Inflammatory macrophage treated with lipopolysaccharide for 1 hour (primary cell): ENCODE results near the gene EFNA5.

ENCODE experiments used
- DNase-seq, 2 donors: peaks; one replicate each; pipeline ENCODE4 v3.0.0-alpha.2; 2020 to 2022

Gene EFNA5

DNA sequence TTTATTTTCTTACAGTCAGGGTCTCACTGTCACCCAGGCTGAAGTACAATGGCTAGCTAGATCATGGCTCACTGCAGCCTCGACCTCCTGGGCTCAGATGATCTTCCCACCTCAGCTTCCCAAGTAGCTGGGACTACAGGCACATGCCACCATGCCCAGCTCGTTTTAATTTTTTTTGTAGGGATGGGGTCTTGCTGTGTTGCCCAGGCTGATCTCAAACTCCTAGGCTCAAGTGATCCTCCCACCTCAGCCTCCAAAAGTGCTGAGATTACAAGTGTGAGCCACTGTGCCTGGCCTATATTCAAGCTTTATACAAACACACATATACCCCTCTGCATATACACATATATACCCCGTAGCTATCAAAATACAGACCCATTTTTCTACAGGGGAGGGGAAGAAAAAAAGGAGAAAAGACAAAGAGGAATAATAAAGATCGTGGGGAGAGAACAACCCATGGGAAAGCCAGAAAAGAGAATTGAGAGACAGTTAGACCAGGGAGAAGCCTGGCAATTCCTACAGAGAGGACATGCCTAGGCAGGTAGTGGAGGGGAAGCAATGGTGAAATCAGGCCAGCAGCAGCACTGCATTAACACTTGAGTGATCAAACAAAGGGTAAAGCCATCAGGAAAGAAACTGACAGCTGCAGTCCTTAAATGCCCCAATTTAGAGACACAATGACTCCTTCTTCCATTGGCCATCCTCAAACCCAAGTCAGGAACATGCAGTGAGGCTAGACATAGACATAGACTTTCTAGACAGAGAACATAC lies 102.7 kb downstream of the EFNA5 start:
- DNase-seq: no peak

DNA sequence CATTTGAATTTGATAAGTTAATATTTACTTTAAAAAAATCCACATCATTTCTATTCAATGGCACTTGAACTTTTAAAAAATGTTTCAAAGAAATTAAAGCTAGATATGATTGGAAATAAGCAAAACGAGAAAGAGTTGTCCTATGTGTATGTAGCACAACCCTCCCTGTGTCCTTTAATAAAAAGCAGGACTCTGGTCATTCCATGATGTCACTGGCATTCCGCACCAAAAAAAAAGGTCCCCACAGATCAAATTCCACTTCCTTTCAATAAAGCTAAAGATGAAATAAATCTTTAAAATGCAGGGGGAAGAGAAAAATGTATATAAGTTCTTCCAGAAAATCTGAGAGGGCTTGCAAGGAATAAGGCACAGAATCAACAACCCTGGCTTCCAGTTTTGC lies 103.8 kb downstream of the EFNA5 start:
- no peak for DNase-seq

DNA sequence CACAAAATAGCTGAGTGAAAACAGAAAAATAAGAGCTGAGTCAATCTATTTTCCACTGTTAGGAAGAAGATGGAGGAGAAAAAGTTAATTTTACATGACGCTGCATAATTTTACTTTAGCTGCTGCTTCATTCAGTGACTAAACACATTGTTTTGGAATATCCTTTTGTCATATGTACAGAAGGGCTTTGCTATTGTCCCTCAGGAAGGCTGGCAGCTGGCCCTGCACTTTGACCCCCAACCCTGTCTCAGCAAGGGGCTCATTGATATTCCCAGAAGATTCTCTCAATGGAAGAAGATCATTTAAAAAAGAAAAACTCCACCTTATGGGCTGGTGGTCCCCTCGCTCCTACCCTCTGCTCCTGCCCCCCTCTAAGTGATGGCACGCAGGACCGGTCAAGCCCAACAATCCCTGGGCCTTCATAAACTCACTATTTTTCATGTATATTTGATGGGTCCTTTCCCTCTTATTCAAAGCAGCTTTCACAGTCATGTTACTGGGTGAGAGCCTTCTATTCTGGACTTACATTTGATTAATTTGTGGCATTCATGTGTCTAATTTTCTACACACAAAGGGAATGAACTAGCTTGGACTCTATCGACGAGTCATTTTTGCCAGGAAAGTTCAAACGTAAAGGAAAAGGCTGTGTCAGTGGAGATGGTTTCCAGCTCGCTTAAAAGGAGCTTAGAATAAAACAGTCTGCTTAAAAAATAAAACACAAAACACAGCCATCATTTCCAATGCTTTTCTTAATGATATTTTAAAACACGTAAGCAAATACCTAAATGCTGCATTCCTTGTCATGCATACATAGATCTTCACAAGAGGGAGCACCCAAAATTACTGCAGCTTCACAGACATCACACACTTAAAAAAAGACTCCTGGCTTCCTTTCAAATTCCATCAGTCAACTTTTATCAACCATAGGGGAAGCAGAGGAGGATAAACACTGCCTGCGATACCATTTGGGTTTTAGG lies 104.7 kb downstream of the EFNA5 start:
- DNase-seq: no peak

- DNase-seq: no peak
These were observed 105.8 kb downstream of the EFNA5 start for GRCh38 chr5:107564931-107565372.

DNA sequence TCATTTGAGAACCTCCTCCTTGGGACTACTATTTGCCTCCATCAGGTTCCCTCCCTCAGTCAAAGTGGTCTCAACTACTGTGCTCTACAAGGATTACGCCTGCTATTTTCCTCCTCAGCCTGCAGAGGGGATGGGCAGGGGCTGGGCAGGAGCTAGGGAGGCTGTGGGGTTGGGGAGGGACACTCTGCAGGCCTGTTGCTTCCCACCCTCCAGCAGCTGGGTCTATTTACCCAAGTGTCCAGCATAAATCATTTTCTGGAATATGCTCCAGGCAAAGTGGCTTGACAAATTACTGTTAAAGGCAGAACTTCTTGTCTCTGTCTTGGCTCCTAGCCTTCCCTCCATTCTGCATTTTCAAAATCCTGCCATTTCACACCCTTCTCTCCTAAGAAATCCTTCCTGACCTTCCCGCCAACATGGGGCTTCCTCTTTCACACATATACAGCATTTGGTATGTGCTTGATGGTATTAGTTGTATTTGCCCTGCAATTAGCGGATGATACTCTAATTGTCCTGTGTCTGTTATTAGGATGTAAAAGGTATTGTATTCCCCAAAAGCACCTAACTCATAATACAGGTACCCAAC lies 106.7 kb downstream of the EFNA5 start:
- no peak for DNase-seq

GRCh38 chr5:107560377-107560776 lies 110.4 kb downstream of the EFNA5 start:
- DNase-seq: no peak

- DNase-seq: no peak
These were observed 111.8 kb downstream of the EFNA5 start for GRCh38 chr5:107558823-107559375.

DNA sequence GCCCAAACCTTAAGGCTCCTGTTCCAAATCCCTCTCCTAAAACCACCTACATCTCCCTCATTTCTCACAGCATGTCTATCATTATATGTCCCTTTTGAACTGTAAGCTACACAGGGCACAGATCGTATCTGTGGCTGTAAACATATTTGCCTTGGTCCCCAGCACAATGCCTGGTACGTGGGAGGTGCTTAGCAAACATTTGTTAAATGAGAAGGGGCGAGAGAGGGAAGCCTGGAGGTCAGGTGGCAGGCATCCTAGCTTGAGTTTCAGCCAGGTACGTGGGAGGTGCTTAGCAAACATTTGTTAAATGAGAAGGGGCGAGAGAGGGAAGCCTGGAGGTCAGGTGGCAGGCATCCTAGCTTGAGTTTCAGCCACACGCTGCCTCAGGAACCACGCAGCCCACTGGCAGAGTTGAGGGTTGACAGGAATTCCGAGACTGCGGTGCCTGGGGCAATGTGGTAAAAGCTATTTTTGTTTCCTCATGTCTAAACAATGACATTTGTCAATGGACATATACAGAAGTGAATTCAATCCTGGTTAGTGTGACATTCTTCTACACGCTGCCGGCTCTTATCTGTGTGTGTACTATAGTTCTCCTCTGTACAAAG lies 113.6 kb downstream of the EFNA5 start:
- no peak for DNase-seq

DNA sequence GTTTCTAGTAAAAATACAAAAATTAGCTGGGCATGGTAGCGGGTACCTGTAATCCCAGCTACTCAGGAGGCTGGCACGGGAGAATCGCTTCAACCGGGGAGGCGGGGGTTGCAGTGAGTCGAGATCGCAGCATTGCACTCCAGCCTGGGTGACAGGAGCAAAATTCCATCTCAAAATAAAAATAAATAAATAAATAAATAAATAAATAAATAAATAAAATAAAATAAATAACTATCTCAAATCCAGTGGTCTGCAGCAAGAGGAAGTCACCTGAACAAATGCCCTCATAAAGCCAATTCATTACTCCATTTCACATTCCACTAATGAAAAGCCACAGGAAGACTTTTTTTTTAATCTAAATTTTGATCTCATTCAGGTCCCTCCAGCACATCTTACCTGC lies 114.2 kb downstream of the EFNA5 start:
- no peak for DNase-seq

GRCh38 chr5:107555425-107556090 lies 115.2 kb downstream of the EFNA5 start:
- no peak for DNase-seq

- DNase-seq: no peak
These were observed 115.8 kb downstream of the EFNA5 start for GRCh38 chr5:107554776-107555424.

DNA sequence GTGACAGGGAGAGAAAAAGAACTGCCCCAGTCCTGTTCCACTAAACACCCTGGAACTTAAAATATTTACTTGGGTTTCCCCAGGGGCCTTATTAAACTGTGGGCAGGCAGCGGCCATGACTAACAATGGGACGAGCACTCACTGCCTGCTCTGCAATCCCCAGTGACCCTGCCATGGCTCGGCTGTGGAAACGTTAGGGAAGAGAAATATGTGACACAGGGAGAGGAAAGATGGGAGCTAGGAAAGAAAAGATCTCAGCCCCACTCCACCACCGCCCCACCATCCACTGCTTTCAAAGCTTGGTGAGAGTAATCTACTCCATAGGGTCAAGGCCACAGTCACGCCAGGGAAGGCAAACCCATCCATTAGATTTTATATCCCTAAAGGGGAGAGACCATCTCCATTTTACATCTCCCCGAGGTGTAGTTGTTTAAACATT lies 117.6 kb downstream of the EFNA5 start:
- DNase-seq: no peak

GRCh38 chr5:107551088-107551487 lies 119.6 kb downstream of the EFNA5 start:
- DNase-seq: no peak

DNA sequence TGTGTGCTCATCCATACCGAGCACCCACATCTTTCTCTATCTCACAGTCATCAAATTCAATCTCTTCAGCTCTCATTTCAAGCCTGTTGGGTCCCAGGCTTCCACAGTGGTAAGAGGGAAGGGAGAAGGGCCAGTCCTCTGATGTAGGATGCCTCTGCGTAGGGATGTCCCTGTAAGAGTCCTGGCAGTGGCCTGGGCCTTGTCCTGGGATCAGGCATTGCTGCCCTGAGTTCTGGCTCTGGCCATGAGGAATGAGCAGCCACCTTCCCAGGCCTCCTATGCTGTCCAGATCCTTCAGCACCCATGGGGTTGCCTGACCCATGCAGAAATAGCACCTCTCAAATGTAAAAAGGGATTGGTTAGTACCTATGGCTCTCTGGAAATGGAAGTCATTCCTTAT lies 121.2 kb downstream of the EFNA5 start:
- no peak for DNase-seq

DNA sequence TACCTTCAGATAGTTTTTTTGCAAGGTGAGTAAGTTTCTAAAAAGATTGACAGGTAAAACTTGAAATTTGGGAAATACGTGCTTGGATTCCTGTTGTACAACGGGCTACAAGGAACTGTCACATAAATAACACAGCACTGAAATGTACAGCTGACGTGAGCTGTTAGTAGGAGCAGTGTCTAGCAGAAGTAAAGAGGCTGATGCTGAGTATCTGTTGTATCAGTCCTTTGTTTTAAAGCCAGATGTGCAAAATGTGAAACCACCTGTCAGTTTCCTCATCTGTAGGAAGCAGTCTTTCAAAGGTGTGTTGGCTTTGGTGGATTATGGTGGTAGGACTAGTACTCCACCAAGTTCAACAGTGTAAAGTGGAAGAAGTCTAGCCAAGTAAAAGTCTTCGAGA lies 122.3 kb downstream of the EFNA5 start:
- no peak for DNase-seq

DNA sequence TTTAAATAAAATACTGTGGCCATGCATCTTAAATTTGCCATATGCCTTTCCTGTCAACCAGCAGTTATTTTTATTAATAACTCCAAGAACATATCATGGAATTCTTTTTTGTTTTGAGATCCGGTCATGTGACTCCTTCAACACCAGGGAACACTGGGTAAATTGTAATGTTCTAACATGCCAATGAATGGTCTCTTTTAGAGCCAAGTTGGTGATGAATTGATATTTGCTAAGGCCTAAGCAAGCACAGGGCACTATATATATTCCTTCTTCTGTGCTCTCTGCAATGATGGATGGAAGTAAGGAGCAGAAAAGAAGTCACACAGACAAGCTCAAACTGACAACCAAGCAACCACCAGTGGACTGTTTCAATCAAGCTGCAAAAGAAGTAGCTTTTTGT lies 124.0 kb downstream of the EFNA5 start:
- no peak for DNase-seq

- no peak for DNase-seq
These were observed 125.3 kb downstream of the EFNA5 start for GRCh38 chr5:107545486-107545885.

DNA sequence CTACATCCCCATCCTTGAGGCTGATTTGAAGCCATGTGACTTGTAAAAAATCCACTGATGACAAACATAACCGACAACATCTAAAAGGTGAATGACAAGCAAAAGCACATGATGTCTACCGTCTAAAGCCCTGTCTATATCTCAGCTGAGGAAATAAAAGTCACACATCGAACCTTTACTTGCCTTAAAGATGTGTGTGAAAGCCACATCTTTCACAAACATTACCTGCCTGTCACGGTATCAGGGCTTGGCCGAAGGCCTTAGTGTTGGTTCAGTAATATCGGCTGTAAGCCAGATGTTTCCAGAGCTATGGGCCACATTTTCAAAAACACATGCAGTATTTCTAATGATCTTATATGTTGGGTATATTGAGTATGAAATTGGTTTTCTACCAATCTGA lies 125.8 kb downstream of the EFNA5 start:
- DNase-seq: no peak

DNA sequence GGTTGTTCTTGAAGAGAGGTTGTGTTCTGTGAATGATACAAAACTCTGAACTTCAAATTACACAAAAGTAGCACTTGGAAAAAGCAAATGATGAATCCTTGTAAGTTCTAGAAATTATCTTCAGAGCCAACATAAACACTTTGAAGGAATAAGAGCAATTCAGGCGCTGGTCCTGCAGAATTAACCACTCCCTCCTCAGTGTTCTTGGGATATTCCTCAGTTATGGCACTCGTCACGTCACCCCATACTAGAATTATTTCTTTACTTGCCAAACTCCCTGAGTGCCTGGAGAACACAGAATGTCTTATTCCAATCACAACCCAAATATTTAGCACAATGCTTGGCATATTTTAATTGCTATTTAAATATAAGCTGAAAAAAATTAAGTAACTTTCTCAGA lies 126.3 kb downstream of the EFNA5 start:
- DNase-seq: no peak

DNA sequence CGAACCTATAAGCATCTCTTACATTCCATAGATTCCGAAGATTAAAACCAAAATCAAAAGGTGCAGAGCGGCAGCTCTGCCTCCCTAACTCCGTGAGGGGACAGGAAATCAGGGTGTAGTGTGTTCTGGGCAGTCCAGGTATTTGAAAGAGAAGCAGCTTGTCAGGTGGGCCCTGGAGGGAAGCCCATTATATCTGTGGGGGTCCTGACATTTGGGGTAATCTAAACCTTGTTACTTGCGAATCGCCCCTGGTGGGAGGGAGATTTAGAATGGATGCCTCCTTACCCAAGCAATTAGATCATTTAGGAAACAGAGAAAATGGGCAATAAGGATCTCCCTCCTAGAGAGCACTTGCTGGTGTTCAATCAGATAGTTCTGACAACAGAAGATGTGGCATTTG lies 126.9 kb downstream of the EFNA5 start:
- no peak for DNase-seq

GRCh38 chr5:107542831-107543231 lies 127.9 kb downstream of the EFNA5 start:
- no peak for DNase-seq

- DNase-seq: no peak
These were observed 128.3 kb downstream of the EFNA5 start for GRCh38 chr5:107542428-107542827.
